DND-41 (cell line): ENCODE measurements around the gene LINGO1.

Experiments
- ATAC-seq: fragments of 200-7000 bp; cut with Tn5 transposase; 3 replicates; pipeline ENCODE4 v1.9.1; 2021; ENCODE audit warnings: low read depth; ENCODE audit not compliant: insufficient read depth
- DNase-seq: peaks from one replicate; pipeline ENCODE4 v3.0.0-alpha.2; 2020
- H2AFZ ChIP-seq: 2 replicates; pipeline ENCODE4 v1.6.0; 2012; ENCODE audit warnings: low read depth, low read length
- H3K27ac ChIP-seq: 2 replicates; pipeline ENCODE4 v1.5.1; 2012; ENCODE audit warnings: low read length, inconsistent platforms
- H3K27me3 ChIP-seq: fragments of 200-600 bp; sonication (generic); 2 replicates; pipeline ENCODE4 v1.6.0; 2012; ENCODE audit warnings: low read length, mild to moderate bottlenecking, inconsistent platforms; ENCODE audit not compliant: insufficient read depth, poor library complexity
- H3K36me3 ChIP-seq: 2 replicates; pipeline ENCODE4 v1.5.1; 2012; ENCODE audit warnings: low read length, inconsistent platforms; ENCODE audit not compliant: insufficient read depth
- H3K4me1 ChIP-seq: 2 replicates; pipeline ENCODE4 v1.5.1; 2012; ENCODE audit warnings: mild to moderate bottlenecking, low read length; ENCODE audit not compliant: insufficient read depth
- H3K4me2 ChIP-seq: 2 replicates; pipeline ENCODE4 v1.6.0; 2012; ENCODE audit warnings: mild to moderate bottlenecking, moderate library complexity, low read length, inconsistent platforms; ENCODE audit not compliant: insufficient read depth
- H3K4me3 ChIP-seq, 2 experiments: fragments of 200-600 bp in 1 of 2; shearing (Covaris generic) in 1 of 2; 2 replicates each; pipeline ENCODE4 v1.5.1; 2012 to 2016; ENCODE audit warnings: inconsistent platforms in 2 of 2, low read length in 2 of 2, mild to moderate bottlenecking in 2 of 2, low read depth in 1 of 2, moderate library complexity in 1 of 2
- H3K79me2 ChIP-seq: 2 replicates; pipeline ENCODE4 v1.6.0; 2012; ENCODE audit warnings: low read length, inconsistent platforms; ENCODE audit not compliant: insufficient read depth
- H3K9ac ChIP-seq: 2 replicates; pipeline ENCODE4 v1.6.0; 2012; ENCODE audit warnings: low read depth, mild to moderate bottlenecking, inconsistent platforms, low read length, moderate library complexity
- H3K9me3 ChIP-seq: 2 replicates; pipeline ENCODE4 v1.5.1; 2012; ENCODE audit warnings: low read length, moderate library complexity, mild to moderate bottlenecking, inconsistent platforms; ENCODE audit not compliant: insufficient read depth, severe bottlenecking
- H4K20me1 ChIP-seq: 2 replicates; pipeline ENCODE4 v1.6.0; 2012; ENCODE audit warnings: low read length; ENCODE audit not compliant: insufficient read depth
- CTCF ChIP-seq: IDR thresholded peaks from 2 replicates; pipeline ENCODE4 v1.5.1; 2012; ENCODE audit warnings: borderline replicate concordance, low read length, moderate library complexity, mild to moderate bottlenecking; ENCODE audit not compliant: poor library complexity, severe bottlenecking; ENCODE audit errors: extremely low read depth
- EZH2 ChIP-seq: IDR thresholded peaks from 3 replicates; pipeline ENCODE4 v1.6.1; 2012; ENCODE audit warnings: borderline replicate concordance, low read depth, mild to moderate bottlenecking, moderate library complexity, low read length, inconsistent platforms; ENCODE audit not compliant: severe bottlenecking

LINGO1 gene

GRCh38 chr15:77656294-77656693, 23.6 kb upstream of the LINGO1 start:
- Histone ChIP-seq H3K9ac (no peak overlapping the region), H3K36me3 (no peaks in the 10 kb centered on the region), H3K27ac (no peak overlapping the region), H3K4me3 (no peak overlapping the region), H3K27me3 (peaks cover 29% of the 10 kb centered on the region), H2AFZ (no peak overlapping the region), H3K79me2 (no peaks in the 10 kb centered on the region), H4K20me1 (no peaks in the 10 kb centered on the region), H3K9me3 (no peaks in the 10 kb centered on the region), H3K4me1 (no peaks in the 10 kb centered on the region), H3K4me2 (no peak overlapping the region)
- TF ChIP-seq CTCF: no peak
- TF ChIP-seq EZH2: no peak
- no peak for DNase-seq
- no peak for ATAC-seq

GRCh38 chr15:77654975-77655374, 22.3 kb upstream of the LINGO1 start:
- no peak overlapping the region for H3K4me3 ChIP-seq
- TF ChIP-seq EZH2: no peak
- TF ChIP-seq CTCF: peak; percentile 47
- H3K27me3 ChIP-seq: peaks cover 29% of the 10 kb centered on the region
- no peaks in the 10 kb centered on the region for H3K79me2 ChIP-seq
- no peaks in the 10 kb centered on the region for H4K20me1 ChIP-seq
- DNase-seq (peak; percentile 15), ATAC-seq (peak; percentile 50; the same call in 2 of the 3 replicates)
- H3K4me1 ChIP-seq: no peaks in the 10 kb centered on the region
- no peak overlapping the region for H3K9ac ChIP-seq
- H3K9me3 ChIP-seq: no peaks in the 10 kb centered on the region
- no peak overlapping the region for H3K27ac ChIP-seq
- H3K4me2 ChIP-seq: no peak overlapping the region
- H2AFZ ChIP-seq: no peak overlapping the region
- no peaks in the 10 kb centered on the region for H3K36me3 ChIP-seq

- H3K9me3 ChIP-seq: no peaks in the 10 kb centered on the region
- H3K36me3 ChIP-seq: no peaks in the 10 kb centered on the region
- H3K27me3 ChIP-seq: peaks cover 29% of the 10 kb centered on the region
- no peaks in the 10 kb centered on the region for H3K4me1 ChIP-seq
- H3K9ac ChIP-seq: no peak overlapping the region
- ATAC-seq: no peak
- TF ChIP-seq CTCF (no peak), EZH2 (no peak)
- H4K20me1 ChIP-seq: no peaks in the 10 kb centered on the region
- H3K4me3 ChIP-seq: no peak overlapping the region
- no peak for DNase-seq
- no peak overlapping the region for H3K27ac ChIP-seq
- H3K4me2 ChIP-seq: no peak overlapping the region
- no peaks in the 10 kb centered on the region for H3K79me2 ChIP-seq
- H2AFZ ChIP-seq: no peak overlapping the region
These were observed 21.2 kb upstream of the LINGO1 start for GRCh38 chr15:77653832-77654480.

GRCh38 chr15:77650265-77650664, 17.6 kb upstream of the LINGO1 start:
- Histone ChIP-seq H3K27ac (no peak overlapping the region), H4K20me1 (no peaks in the 10 kb centered on the region), H3K27me3 (peaks cover 11% of the 10 kb centered on the region), H2AFZ (no peak overlapping the region), H3K36me3 (no peaks in the 10 kb centered on the region), H3K4me2 (no peak overlapping the region), H3K9me3 (no peaks in the 10 kb centered on the region), H3K4me1 (no peaks in the 10 kb centered on the region), H3K4me3 (no peak overlapping the region), H3K79me2 (no peaks in the 10 kb centered on the region), H3K9ac (no peak overlapping the region)
- DNase-seq: peak; percentile 20
- ATAC-seq: peak; percentile 44; the same call in 1 of the 3 replicates
- TF ChIP-seq EZH2 (no peak), CTCF (peak; percentile 49)
